HL-60 (cell line): Measurements from ENCODE around the gene PPP1R9A.

Experiments used
- DNase-seq, 2 experiments: peaks; one replicate each; pipeline ENCODE4 v3.0.0-alpha.2; 2010 to 2020; ENCODE audit warnings: low read depth in 1 of 2, low spot score in 1 of 2
- H3K27ac ChIP-seq: fragments of 250-450 bp; sonication (Bioruptor Pico); replicated peaks from 2 replicates; pipeline ENCODE4 v1.5.1; 2020; ENCODE audit warnings: mild to moderate bottlenecking, moderate library complexity
- H3K27me3 ChIP-seq: fragments of 250-450 bp; sonication (Bioruptor Pico); 2 replicates; pipeline ENCODE4 v1.5.1; 2021; ENCODE audit warnings: mild to moderate bottlenecking, moderate library complexity; ENCODE audit not compliant: insufficient read depth, poor library complexity, severe bottlenecking
- H3K4me3 ChIP-seq: replicated peaks from 2 replicates; pipeline ENCODE4 v1.5.1; 2011; ENCODE audit warnings: mild to moderate bottlenecking, control low read depth, low read length; ENCODE audit not compliant: insufficient read depth
- GABPA ChIP-seq: IDR thresholded peaks from 2 replicates; pipeline ENCODE4 v1.6.1; 2012; ENCODE audit warnings: low read depth
- POLR2AphosphoS5 ChIP-seq: IDR thresholded peaks from 2 replicates; pipeline ENCODE4 v1.6.1; 2012; ENCODE audit warnings: low read depth
- SPI1 ChIP-seq: IDR thresholded peaks from 2 replicates; pipeline ENCODE4 v1.6.1; 2012; ENCODE audit warnings: low read depth, mild to moderate bottlenecking, borderline replicate concordance
- TF ChIP-seq, protein P1 (sequence below): IDR thresholded peaks from 2 replicates; pipeline ENCODE4 v1.6.1; 2012; ENCODE audit warnings: low read depth; ENCODE audit not compliant: insufficient replicate concordance
- TF ChIP-seq, protein P2 (sequence below): IDR thresholded peaks from one replicate; pipeline ENCODE4 v1.5.1; 2011; ENCODE audit warnings: low read length, control low read depth, inconsistent platforms; ENCODE audit not compliant: insufficient read depth

Gene PPP1R9A

DNA sequence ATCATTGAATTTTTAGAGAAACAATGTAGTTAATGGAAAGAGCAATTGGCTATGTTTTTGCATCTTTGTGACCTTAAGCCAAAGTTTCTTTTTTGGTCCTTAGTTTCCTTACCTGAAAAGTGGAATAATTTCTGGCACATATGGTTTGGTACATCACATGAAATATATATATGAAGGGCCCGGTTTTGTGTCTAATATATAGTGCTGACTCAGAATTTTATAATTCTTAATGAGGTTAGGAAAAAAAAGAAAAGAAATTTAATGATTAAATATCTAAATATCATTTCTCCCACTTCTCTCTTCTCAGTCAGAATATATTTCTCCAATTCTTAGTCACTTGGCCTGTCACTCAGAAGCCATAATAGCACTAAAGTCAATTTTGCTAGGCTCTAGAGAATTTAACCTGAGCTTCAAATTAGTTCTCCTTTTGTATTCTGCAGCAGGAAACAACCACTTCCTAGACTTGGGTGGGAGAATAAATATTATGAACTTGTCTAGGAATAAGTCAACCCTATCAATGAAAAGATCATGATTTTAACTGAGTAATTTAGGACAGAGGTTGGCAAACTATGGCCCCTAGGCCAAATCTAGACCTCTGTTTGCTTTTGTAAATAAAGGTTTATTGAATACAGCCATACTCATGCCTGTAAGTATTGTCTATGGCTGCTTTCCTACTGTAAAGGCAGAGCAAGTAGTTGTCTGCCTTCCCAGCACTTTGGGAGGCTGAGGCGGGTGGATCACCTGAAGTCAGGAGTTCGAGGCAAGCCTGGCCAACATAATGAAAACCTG is 34.6 kb downstream of the PPP1R9A start:
- H3K27me3 ChIP-seq: no peaks in the 10 kb centered on the region
- TF ChIP-seq POLR2AphosphoS5 (no peak), GABPA (no peak), SPI1 (no peak)
- TF ChIP-seq, protein P1, sequence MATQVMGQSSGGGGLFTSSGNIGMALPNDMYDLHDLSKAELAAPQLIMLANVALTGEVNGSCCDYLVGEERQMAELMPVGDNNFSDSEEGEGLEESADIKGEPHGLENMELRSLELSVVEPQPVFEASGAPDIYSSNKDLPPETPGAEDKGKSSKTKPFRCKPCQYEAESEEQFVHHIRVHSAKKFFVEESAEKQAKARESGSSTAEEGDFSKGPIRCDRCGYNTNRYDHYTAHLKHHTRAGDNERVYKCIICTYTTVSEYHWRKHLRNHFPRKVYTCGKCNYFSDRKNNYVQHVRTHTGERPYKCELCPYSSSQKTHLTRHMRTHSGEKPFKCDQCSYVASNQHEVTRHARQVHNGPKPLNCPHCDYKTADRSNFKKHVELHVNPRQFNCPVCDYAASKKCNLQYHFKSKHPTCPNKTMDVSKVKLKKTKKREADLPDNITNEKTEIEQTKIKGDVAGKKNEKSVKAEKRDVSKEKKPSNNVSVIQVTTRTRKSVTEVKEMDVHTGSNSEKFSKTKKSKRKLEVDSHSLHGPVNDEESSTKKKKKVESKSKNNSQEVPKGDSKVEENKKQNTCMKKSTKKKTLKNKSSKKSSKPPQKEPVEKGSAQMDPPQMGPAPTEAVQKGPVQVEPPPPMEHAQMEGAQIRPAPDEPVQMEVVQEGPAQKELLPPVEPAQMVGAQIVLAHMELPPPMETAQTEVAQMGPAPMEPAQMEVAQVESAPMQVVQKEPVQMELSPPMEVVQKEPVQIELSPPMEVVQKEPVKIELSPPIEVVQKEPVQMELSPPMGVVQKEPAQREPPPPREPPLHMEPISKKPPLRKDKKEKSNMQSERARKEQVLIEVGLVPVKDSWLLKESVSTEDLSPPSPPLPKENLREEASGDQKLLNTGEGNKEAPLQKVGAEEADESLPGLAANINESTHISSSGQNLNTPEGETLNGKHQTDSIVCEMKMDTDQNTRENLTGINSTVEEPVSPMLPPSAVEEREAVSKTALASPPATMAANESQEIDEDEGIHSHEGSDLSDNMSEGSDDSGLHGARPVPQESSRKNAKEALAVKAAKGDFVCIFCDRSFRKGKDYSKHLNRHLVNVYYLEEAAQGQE: no peak
- TF ChIP-seq, protein P2, sequence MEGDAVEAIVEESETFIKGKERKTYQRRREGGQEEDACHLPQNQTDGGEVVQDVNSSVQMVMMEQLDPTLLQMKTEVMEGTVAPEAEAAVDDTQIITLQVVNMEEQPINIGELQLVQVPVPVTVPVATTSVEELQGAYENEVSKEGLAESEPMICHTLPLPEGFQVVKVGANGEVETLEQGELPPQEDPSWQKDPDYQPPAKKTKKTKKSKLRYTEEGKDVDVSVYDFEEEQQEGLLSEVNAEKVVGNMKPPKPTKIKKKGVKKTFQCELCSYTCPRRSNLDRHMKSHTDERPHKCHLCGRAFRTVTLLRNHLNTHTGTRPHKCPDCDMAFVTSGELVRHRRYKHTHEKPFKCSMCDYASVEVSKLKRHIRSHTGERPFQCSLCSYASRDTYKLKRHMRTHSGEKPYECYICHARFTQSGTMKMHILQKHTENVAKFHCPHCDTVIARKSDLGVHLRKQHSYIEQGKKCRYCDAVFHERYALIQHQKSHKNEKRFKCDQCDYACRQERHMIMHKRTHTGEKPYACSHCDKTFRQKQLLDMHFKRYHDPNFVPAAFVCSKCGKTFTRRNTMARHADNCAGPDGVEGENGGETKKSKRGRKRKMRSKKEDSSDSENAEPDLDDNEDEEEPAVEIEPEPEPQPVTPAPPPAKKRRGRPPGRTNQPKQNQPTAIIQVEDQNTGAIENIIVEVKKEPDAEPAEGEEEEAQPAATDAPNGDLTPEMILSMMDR: no peak
- DNase-seq: no peak

DNA sequence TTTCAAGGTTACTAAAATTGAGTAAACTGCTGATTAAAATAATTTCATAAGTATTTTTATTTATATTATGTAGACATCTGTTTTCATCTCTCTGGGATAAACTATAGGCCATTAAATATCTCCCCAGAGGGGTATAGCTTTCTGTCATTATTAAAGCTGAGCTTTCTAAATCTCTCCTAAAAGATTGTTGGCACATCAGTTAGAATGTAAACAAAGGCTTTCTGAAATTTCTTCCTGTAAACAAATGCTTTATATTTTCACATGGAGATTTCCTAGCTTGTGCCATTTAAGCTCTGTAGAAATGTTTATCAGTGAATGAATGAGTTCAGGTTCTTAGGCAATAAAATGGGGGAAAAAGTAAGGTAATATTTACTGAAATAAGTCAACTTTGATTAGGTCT is 35.7 kb downstream of the PPP1R9A start:
- Histone ChIP-seq H3K4me3 (no peak overlapping the region), H3K27ac (no peak overlapping the region), H3K27me3 (no peaks in the 10 kb centered on the region)
- no peak for TF ChIP-seq GABPA
- TF ChIP-seq, protein P1: no peak
- TF ChIP-seq, protein P2: no peak
- TF ChIP-seq SPI1: no peak
- no peak for TF ChIP-seq POLR2AphosphoS5
- DNase-seq: no peak

More for the DNA sequence above, 34.6 kb downstream of the PPP1R9A start:
- no peak overlapping the region for H3K27ac ChIP-seq
- H3K4me3 ChIP-seq: no peak overlapping the region

DNA sequence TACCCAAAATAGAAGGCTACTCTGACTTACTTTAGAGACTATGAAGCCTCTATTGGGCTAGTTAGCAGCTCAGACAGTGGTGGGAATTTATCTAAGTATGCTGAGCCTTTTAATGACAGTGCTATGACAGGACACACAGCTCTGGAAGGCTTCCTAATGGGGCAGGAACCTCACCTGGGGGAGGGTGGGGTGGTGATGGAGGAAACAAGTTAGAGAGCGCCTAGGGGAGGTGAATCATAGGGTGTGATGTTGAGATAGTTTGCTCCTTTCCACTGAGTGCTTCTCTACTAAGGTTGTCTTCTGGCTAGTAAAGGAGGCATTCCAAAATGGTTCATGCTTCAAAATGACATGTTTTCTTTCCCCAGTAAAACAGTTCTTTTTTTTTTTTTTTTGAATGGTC is 42.1 kb downstream of the PPP1R9A start:
- no peak overlapping the region for H3K27ac ChIP-seq
- DNase-seq: no peak
- no peak for TF ChIP-seq GABPA
- TF ChIP-seq SPI1: no peak
- TF ChIP-seq POLR2AphosphoS5: no peak
- TF ChIP-seq, protein P2: no peak
- TF ChIP-seq, protein P1: no peak
- H3K4me3 ChIP-seq: no peak overlapping the region
- no peaks in the 10 kb centered on the region for H3K27me3 ChIP-seq
